Measurements from ENCODE around the gene IL1B. TPM values are rescaled to one million over a fixed set of nuclear protein-coding genes. Genes with fewer than 3 reads are reported as not detected.

The IL1B gene
- total RNA-seq, 1 donor from 2014 or later: 0.27 TPM

DNA sequence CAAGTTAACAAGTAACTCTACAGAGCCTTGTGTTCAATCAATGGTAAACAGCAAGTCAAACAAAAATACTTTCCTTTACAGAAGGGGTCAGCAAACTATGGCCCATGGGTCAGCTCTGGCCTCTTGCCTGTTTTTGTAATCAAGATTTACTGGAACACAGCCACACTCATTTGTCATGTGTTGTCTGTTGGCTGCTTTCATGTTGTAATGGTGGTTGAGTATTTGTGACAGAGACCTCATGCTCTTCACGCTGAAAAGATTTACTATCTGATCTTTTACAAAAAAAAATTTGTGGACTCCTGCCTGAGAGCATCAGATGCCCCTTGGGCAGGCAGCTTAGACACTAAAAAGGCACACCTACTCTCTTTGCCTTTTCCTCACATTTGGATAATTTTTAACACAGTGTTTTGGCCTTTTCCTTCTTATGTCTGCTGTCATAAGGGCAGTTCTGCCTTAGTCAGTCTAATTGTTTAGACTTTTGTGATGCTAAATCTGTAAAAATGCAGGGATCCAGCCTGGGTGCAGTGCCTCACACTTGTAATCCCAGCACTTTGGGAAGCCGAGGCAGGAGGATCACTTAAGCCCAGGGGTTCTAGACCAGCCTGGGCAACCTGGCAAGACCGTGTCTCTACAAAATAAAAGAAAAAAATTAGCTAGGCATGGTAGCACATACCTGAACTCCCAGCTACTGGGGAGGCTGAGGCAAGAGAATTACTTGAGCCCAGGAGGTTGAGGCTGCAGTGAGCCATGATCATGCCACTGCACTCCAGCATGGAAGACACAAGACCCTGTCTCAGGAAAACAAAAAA lies 18.3 kb downstream of the IL1B start:
- DNase-seq: no peak
- TF ChIP-seq, protein P1, sequence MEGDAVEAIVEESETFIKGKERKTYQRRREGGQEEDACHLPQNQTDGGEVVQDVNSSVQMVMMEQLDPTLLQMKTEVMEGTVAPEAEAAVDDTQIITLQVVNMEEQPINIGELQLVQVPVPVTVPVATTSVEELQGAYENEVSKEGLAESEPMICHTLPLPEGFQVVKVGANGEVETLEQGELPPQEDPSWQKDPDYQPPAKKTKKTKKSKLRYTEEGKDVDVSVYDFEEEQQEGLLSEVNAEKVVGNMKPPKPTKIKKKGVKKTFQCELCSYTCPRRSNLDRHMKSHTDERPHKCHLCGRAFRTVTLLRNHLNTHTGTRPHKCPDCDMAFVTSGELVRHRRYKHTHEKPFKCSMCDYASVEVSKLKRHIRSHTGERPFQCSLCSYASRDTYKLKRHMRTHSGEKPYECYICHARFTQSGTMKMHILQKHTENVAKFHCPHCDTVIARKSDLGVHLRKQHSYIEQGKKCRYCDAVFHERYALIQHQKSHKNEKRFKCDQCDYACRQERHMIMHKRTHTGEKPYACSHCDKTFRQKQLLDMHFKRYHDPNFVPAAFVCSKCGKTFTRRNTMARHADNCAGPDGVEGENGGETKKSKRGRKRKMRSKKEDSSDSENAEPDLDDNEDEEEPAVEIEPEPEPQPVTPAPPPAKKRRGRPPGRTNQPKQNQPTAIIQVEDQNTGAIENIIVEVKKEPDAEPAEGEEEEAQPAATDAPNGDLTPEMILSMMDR (IDR thresholded peaks at IDR 0.05; ENCODE audit: borderline replicate concordance): no peak
- Histone ChIP-seq H3K27me3 (ENCODE audit: low read depth) (no peaks in the 10 kb centered on the region), H3K27ac (replicated peaks) (no peak overlapping the region), H3K9me3 (replicated peaks) (no peaks in the 10 kb centered on the region), H3K4me1 (peaks cover 12% of the 10 kb centered on the region), H3K36me3 (no peaks in the 10 kb centered on the region), H3K4me3 (no peak overlapping the region)
- intact Hi-C loops (cut with micrococcal nuclease): no loop called here

DNA sequence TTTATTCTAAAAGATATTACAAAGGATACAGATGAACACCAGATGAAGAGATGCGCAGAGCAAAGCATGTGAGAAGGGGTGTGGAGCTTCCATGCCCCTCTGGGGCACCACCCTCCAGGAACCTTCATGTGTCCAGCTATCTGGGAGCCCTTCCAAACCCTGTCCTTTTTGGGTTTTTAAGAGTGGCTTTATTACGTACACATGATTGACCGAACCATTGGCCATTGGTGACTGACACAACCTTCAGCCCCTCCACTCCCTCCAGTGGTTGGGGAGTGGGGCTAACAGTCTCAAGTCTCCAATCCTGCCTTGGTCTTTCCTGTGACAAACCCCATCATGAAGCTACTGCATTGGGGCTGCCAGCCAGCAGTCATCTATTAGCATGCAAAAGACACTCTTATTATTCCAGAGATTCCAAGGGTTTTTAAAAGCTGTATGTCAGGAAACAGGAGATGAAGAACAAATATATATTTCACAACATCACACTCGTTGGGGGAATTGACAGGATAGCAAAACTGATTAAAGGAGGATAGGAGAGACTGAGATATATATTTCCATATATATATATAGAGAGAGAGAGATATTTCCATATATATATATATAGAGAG lies 19.4 kb downstream of the IL1B start:
- H3K9me3 ChIP-seq (replicated peaks): no peaks in the 10 kb centered on the region
- DNase-seq: no peak
- no peaks in the 10 kb centered on the region for H3K27me3 ChIP-seq (ENCODE audit: low read depth)
- TF ChIP-seq, protein P1 (IDR thresholded peaks at IDR 0.05; ENCODE audit: borderline replicate concordance): no peak
- H3K4me3 ChIP-seq: no peak overlapping the region
- intact Hi-C loops (cut with micrococcal nuclease): no loop called here
- H3K4me1 ChIP-seq: peaks cover 23% of the 10 kb centered on the region
- H3K36me3 ChIP-seq: no peaks in the 10 kb centered on the region
- H3K27ac ChIP-seq (replicated peaks): no peak overlapping the region

DNA sequence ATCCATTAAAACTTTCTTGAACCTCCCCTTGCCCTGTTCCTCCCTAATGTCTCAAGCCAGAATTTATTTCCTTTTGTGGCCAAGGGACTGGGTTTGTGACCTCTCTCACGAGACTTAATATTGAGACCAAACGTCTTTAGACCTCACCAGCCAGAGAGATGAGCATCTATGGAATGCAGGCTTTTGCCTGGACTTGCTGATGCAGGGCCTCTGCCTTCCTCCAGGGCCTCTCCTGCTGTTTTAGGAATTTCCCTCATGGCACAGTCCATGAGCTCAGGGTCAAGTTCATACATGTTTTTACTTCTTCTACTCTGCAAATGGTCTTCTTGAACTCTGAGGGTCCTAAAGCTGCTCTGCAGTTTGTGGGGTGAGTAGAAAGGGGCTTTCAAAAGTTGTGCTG lies 22.3 kb downstream of the IL1B start:
- no peaks in the 10 kb centered on the region for H3K27me3 ChIP-seq (ENCODE audit: low read depth)
- DNase-seq: no peak
- H3K4me3 ChIP-seq: no peak overlapping the region
- intact Hi-C loops (cut with micrococcal nuclease): no loop called here
- no peaks in the 10 kb centered on the region for H3K36me3 ChIP-seq
- no peaks in the 10 kb centered on the region for H3K9me3 ChIP-seq (replicated peaks)
- peaks cover 34% of the 10 kb centered on the region for H3K4me1 ChIP-seq
- TF ChIP-seq, protein P1 (IDR thresholded peaks at IDR 0.05; ENCODE audit: borderline replicate concordance): no peak
- no peak overlapping the region for H3K27ac ChIP-seq (replicated peaks)

DNA sequence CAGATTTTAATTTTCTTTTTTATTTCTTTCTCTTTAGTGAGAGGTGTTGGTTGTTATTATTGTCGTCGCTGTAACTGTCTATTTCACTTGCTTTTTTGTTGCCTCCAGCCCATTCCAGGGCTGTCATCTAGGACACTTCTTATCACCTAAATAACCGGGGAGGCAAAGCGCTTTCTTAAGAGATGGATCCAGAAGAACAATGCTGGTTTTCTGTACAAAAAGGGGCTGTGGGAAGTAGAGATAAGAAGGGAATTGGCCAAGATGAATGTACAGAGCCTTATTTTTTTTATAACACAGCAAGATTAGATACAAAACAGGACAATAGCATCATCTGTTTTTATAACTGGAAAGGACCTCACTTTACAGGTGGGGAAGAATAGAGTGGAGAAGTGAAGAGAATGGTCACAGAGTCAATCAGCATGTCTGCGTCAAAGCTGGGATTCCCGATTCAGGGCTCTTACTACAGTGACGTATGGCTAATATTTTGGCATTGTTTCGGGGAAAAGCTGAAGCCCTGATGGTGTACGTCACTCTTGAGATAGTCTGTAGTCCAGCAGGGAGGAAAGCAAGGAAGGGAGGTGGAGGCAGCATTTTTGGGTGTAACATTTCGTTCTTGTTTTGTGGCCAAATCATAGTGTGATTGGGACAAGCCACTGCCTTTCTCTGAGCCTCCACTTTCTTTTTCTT lies 23.2 kb downstream of the IL1B start:
- Histone ChIP-seq H3K27me3 (ENCODE audit: low read depth) (no peaks in the 10 kb centered on the region), H3K36me3 (no peaks in the 10 kb centered on the region), H3K4me3 (no peak overlapping the region), H3K9me3 (replicated peaks) (no peaks in the 10 kb centered on the region), H3K4me1 (peaks cover 33% of the 10 kb centered on the region), H3K27ac (replicated peaks) (peak overlapping the region; percentile 63)
- intact Hi-C loops (cut with micrococcal nuclease): loop anchor here (2.0 kb wide), 1 partner anchor 57 kb away; no protein-coding TSS in a partner anchor
- TF ChIP-seq, protein P1 (IDR thresholded peaks at IDR 0.05; ENCODE audit: borderline replicate concordance): no peak
- DNase-seq: no peak

DNA sequence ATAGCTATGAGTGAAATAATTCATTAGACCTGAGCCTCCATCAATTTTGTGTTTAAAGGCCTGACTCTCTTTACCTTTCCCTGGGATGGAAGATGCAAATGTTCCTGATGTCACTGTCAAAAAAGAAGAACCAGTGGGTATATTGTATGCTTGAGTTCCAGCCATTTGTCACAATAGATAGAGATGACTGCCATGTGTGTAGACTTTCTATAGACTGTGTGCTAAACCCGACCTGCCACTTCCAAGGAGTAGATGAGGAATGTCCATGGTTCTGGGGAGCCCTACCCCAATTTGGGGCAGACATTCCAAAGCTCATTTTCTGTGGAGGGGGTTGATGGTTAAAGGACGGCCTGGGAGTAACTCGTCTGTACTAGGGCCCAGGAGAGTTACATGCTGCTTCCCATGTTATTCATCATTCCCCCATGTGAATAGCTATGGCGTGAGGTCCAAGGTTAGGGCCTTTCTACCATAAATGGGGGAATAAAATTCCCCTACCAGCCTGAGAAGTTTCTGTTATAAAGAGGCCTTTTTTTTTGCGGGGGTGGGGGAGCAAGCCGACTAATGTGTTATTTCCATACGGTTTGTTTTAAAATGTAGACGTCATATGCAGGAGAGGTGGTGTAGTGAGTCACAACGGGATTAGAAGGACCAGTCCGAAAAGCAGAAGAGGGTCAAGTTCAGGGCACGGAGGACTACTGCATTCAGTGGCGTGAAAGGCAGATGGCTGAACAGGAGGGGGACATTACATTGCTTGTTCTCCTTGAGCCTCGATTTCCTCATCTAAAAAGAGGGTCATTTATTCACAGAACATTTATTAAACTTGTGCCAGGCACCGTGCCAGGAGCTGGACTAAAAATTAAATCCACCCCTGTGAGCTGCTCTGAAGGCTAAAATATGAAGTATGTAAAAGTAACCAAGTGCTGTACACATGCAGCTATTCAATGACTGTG lies 24.0 kb downstream of the IL1B start:
- TF ChIP-seq, protein P1 (IDR thresholded peaks at IDR 0.05; ENCODE audit: borderline replicate concordance): no peak
- Histone ChIP-seq H3K4me3 (no peak overlapping the region), H3K9me3 (replicated peaks) (peaks cover 3% of the 10 kb centered on the region), H3K27ac (replicated peaks) (peak overlapping the region; percentile 63), H3K4me1 (peaks cover 27% of the 10 kb centered on the region), H3K27me3 (ENCODE audit: low read depth) (no peaks in the 10 kb centered on the region), H3K36me3 (no peaks in the 10 kb centered on the region)
- intact Hi-C loops (cut with micrococcal nuclease): loop anchor here (2.0 kb wide), 1 partner anchor 58 kb away; no protein-coding TSS in a partner anchor
- no peak for DNase-seq
